ENCODE measurements around the gene AUTS2. TPM values are rescaled to one million over a fixed set of nuclear protein-coding genes. Genes with fewer than 3 reads are reported as not detected.

The AUTS2 gene
- total RNA-seq, 1 experiment from 2014 or later, result not detected

DNA sequence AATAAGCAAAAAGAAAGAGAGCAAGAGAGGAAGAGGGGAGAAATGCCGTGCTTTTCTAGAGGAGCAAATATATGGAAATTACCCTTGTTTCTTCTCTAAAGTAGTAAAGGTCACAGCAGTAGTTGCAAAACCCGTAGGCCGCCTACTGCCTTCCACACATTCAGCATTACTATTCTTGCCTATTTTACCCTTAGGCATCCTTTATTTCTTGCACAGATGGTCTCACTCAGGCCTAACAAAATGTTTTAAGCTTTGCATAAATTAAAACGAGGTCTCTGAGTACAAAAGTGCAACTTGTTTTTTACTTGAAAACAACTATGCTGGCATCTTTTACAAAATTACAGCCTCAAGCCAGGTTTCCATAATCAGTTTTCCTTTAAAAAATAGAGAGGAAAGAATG, 644.6 kb downstream of the AUTS2 start:
- no TSS peak for BruUV-seq (replicated peaks)
- no peak overlapping the region for H3K4me3 Mint-ChIP-seq (ENCODE audit: low read depth, unreplicated experiment)
- CTCF ChIA-PET, result interaction anchor here (0.7 kb wide), 1 partner anchor 8 kb away, joined by 3 read pairs; no protein-coding TSS in a partner anchor
- DNase-seq, result no peak
- no peaks in the 10 kb centered on the region for H3K27me3 Mint-ChIP-seq (ENCODE audit: unreplicated experiment)
- TF ChIP-seq, protein P1, sequence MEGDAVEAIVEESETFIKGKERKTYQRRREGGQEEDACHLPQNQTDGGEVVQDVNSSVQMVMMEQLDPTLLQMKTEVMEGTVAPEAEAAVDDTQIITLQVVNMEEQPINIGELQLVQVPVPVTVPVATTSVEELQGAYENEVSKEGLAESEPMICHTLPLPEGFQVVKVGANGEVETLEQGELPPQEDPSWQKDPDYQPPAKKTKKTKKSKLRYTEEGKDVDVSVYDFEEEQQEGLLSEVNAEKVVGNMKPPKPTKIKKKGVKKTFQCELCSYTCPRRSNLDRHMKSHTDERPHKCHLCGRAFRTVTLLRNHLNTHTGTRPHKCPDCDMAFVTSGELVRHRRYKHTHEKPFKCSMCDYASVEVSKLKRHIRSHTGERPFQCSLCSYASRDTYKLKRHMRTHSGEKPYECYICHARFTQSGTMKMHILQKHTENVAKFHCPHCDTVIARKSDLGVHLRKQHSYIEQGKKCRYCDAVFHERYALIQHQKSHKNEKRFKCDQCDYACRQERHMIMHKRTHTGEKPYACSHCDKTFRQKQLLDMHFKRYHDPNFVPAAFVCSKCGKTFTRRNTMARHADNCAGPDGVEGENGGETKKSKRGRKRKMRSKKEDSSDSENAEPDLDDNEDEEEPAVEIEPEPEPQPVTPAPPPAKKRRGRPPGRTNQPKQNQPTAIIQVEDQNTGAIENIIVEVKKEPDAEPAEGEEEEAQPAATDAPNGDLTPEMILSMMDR (IDR thresholded peaks at IDR 0.05; ENCODE audit: unreplicated experiment), result no peak
- H3K9me3 Mint-ChIP-seq (ENCODE audit: low read depth, unreplicated experiment), result peaks cover 12% of the 10 kb centered on the region
- intact Hi-C loops (cut with micrococcal nuclease; ENCODE audit: unreplicated experiment), result no loop called here
- no peaks in the 10 kb centered on the region for H3K4me1 Mint-ChIP-seq (ENCODE audit: low read depth, unreplicated experiment)
- H3K27ac Mint-ChIP-seq (ENCODE audit: unreplicated experiment), result no peak overlapping the region
- H3K36me3 Mint-ChIP-seq (ENCODE audit: insufficient read depth, unreplicated experiment), result no peaks in the 10 kb centered on the region

DNA sequence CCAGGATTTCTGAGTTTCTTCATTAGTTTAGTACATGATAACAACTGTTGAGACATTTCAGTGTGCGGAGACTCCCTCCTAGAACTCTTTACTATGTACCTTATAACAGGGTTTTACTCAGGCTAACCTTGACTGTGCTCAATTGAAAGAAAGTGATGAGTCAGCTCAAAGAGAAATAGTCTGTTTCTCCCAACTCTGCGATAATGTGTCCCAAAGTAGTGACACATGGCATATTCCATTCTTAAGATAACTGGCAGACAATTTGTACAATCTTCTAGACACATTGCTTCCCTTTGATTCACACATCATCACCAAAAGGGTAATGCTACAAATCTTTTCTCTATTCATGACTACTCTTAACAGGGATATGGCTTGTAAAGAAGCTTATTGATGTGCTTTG, 645.2 kb downstream of the AUTS2 start:
- H3K27me3 Mint-ChIP-seq (ENCODE audit: unreplicated experiment), result no peaks in the 10 kb centered on the region
- H3K27ac Mint-ChIP-seq (ENCODE audit: unreplicated experiment), result no peak overlapping the region
- H3K9me3 Mint-ChIP-seq (ENCODE audit: low read depth, unreplicated experiment), result peaks cover 10% of the 10 kb centered on the region
- intact Hi-C loops (cut with micrococcal nuclease; ENCODE audit: unreplicated experiment), result no loop called here
- TF ChIP-seq, protein P1 (IDR thresholded peaks at IDR 0.05; ENCODE audit: unreplicated experiment), result no peak
- no peak overlapping the region for H3K4me3 Mint-ChIP-seq (ENCODE audit: low read depth, unreplicated experiment)
- DNase-seq, result no peak
- H3K36me3 Mint-ChIP-seq (ENCODE audit: insufficient read depth, unreplicated experiment), result no peaks in the 10 kb centered on the region
- CTCF ChIA-PET, result no interaction called here
- no peaks in the 10 kb centered on the region for H3K4me1 Mint-ChIP-seq (ENCODE audit: low read depth, unreplicated experiment)
- BruUV-seq (replicated peaks), result no TSS peak

DNA sequence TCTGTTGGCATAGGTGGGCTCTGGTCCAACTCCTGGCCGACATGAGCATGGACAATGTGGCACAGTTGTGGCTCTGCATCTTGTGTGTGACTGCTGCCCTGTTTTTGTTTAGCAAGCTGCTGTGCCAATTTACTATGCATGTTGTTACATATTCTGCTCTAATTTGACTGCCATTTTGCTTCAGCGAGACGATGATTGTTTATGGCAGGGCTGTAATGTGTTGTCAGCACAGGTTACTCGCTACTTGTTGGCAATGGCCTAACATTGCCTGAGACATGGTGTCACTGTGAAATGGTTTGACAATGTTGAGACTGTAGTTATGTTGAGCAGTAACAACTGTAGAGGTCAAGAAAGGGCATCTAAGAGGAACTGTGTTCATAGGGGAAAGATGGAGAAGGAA, 659.6 kb downstream of the AUTS2 start:
- Mint-ChIP-seq H3K4me1 (ENCODE audit: low read depth, unreplicated experiment) (no peaks in the 10 kb centered on the region), H3K36me3 (ENCODE audit: insufficient read depth, unreplicated experiment) (no peaks in the 10 kb centered on the region), H3K27me3 (ENCODE audit: unreplicated experiment) (no peaks in the 10 kb centered on the region), H3K4me3 (ENCODE audit: low read depth, unreplicated experiment) (no peak overlapping the region), H3K27ac (ENCODE audit: unreplicated experiment) (no peak overlapping the region), H3K9me3 (ENCODE audit: low read depth, unreplicated experiment) (peaks cover 7% of the 10 kb centered on the region)
- CTCF ChIA-PET, result no interaction called here
- TF ChIP-seq, protein P1 (IDR thresholded peaks at IDR 0.05; ENCODE audit: unreplicated experiment), result no peak
- no TSS peak for BruUV-seq (replicated peaks)
- intact Hi-C loops (cut with micrococcal nuclease; ENCODE audit: unreplicated experiment), result no loop called here
- no peak for DNase-seq

DNA sequence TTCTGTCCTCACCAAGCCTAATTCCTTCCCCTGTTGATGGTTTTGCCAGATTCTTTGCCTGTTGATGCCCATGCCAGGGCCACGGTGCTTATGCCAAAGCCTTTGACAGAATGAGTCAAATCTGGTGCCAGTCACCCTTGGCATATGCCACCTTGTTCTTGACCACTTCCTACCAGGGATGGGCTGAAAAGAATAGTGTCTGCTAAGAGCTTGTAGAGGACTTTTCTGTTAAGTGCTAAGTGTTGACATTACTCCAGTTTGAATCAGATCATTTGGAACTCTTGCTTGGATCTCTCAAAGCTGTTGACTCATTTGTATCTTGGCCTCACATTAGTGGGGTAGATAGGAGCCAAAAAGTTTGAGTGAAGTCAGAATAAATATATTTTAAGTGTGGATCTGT, 661.2 kb downstream of the AUTS2 start:
- Mint-ChIP-seq H3K27me3 (ENCODE audit: unreplicated experiment) (no peaks in the 10 kb centered on the region), H3K4me1 (ENCODE audit: low read depth, unreplicated experiment) (no peaks in the 10 kb centered on the region), H3K36me3 (ENCODE audit: insufficient read depth, unreplicated experiment) (no peaks in the 10 kb centered on the region), H3K9me3 (ENCODE audit: low read depth, unreplicated experiment) (peaks cover 7% of the 10 kb centered on the region), H3K4me3 (ENCODE audit: low read depth, unreplicated experiment) (no peak overlapping the region), H3K27ac (ENCODE audit: unreplicated experiment) (no peak overlapping the region)
- BruUV-seq (replicated peaks), result no TSS peak
- intact Hi-C loops (cut with micrococcal nuclease; ENCODE audit: unreplicated experiment), result no loop called here
- TF ChIP-seq, protein P1 (IDR thresholded peaks at IDR 0.05; ENCODE audit: unreplicated experiment), result no peak
- no peak for DNase-seq
- CTCF ChIA-PET, result no interaction called here
